ENCODE measurements around the gene P4HA2. TPM values are rescaled to one million over a fixed set of nuclear protein-coding genes. Genes with fewer than 3 reads are reported as not detected.
A peak's percentile ranks its signal among the peaks of the same experiment; 100 is the strongest.

The P4HA2 gene
- total and polyA plus RNA-seq, 2 of the 13 experiments (the other 11 are each of a cell fraction or from before 2014, with no cell fraction given) = 37.7 to 126 TPM

DNA sequence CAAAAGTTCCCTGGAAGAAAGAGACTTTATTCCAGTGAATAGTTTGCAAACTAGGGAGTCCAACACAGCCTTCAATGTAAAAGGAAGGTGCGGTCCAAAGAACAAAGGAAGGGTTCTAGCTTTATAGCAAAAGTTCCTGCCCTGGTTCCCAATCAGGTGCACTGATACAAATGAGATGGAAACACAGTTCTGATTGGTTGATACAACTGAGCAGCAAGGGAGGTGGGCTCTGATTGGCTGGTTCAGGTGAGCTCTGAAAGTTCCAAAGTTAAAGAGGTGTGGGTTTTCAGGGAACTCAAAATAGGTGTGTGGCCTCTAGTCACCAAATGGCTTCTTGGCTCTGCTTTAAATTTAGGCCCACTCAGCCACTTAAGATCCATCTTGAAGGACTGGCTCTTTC lies 43.1 kb downstream of the P4HA2 start:
- TF ChIP-seq ARHGAP35 (CRISPR knock-in tag; IDR thresholded peaks at IDR 0.05; ENCODE audit: borderline replicate concordance) (no peak), ZNF878 (CRISPR knock-in tag; IDR thresholded peaks at IDR 0.05) (no peak), TBL1XR1 (IDR thresholded peaks at IDR 0.05; ENCODE audit: borderline replicate concordance, low read length, partially characterized antibody) (no peak), ZSCAN29 (CRISPR knock-in tag; conservative IDR thresholded peaks at IDR 0.05) (no peak), PITX1 (CRISPR knock-in tag; IDR thresholded peaks at IDR 0.05) (no peak), DNMT1 (CRISPR knock-in tag; IDR thresholded peaks at IDR 0.05) (no peak), HIVEP1 (CRISPR knock-in tag; IDR thresholded peaks at IDR 0.05) (no peak), NFYC (CRISPR knock-in tag; IDR thresholded peaks at IDR 0.05) (peak; percentile 78), NFYB (CRISPR knock-in tag; IDR thresholded peaks at IDR 0.05) (peak; percentile 67)
- TF ChIP-seq, protein P1, sequence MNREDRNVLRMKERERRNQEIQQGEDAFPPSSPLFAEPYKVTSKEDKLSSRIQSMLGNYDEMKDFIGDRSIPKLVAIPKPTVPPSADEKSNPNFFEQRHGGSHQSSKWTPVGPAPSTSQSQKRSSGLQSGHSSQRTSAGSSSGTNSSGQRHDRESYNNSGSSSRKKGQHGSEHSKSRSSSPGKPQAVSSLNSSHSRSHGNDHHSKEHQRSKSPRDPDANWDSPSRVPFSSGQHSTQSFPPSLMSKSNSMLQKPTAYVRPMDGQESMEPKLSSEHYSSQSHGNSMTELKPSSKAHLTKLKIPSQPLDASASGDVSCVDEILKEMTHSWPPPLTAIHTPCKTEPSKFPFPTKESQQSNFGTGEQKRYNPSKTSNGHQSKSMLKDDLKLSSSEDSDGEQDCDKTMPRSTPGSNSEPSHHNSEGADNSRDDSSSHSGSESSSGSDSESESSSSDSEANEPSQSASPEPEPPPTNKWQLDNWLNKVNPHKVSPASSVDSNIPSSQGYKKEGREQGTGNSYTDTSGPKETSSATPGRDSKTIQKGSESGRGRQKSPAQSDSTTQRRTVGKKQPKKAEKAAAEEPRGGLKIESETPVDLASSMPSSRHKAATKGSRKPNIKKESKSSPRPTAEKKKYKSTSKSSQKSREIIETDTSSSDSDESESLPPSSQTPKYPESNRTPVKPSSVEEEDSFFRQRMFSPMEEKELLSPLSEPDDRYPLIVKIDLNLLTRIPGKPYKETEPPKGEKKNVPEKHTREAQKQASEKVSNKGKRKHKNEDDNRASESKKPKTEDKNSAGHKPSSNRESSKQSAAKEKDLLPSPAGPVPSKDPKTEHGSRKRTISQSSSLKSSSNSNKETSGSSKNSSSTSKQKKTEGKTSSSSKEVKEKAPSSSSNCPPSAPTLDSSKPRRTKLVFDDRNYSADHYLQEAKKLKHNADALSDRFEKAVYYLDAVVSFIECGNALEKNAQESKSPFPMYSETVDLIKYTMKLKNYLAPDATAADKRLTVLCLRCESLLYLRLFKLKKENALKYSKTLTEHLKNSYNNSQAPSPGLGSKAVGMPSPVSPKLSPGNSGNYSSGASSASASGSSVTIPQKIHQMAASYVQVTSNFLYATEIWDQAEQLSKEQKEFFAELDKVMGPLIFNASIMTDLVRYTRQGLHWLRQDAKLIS (CRISPR knock-in tag; IDR thresholded peaks at IDR 0.05) = no peak
- in situ Hi-C loops (cut with HindIII; ENCODE audit: extremely low pct_ligation_motif_present, low pct_unique_long_range_greater_than_20kb) (no loop called here), intact Hi-C loops (cut with micrococcal nuclease; ENCODE audit: unreplicated experiment) (no loop called here)
- Histone ChIP-seq H3K36me3 (replicated peaks in 1 of 2; ENCODE audit: control insufficient read depth in 1 of 2, insufficient read depth in 2 of 2, low read length in 2 of 2) (no peaks in the 10 kb centered on the region), H3K4me1 (ENCODE audit: insufficient read depth, low read length) (peaks cover 18% of the 10 kb centered on the region; the same call in 1 of the 2 replicates), H3K9me3 (ENCODE audit: low read length) (no peaks in the 10 kb centered on the region), H3K4me2 (ENCODE audit: low read depth, low read length) (no peak overlapping the region), H2AFZ (ENCODE audit: low read length) (no peak overlapping the region), H3K27me3 (ENCODE audit: control insufficient read depth in 1 of 2, insufficient read depth in 2 of 2, low read length in 2 of 2) (no peaks in the 10 kb centered on the region), H3K27ac (ENCODE audit: extremely low read length, insufficient read depth, low read length) (no peak overlapping the region), H3K79me2 (ENCODE audit: insufficient read depth, low read length) (no peaks in the 10 kb centered on the region), H4K20me1 (ENCODE audit: insufficient read depth, low read length) (no peaks in the 10 kb centered on the region), H3K9ac (ENCODE audit: insufficient read depth, low read depth, low read length) (no peak overlapping the region), H3K4me3 (replicated peaks in 1 of 3; ENCODE audit: insufficient read depth in 1 of 3, low read depth in 2 of 3, low read length in 3 of 3) (no peak overlapping the region)
- FAIRE-seq (no peak), ATAC-seq (no peak), DNase-seq (ENCODE audit: low spot score) (peak; percentile 9)
- ChIA-PET CTCF (ENCODE audit: low intra/inter-chr PET ratio, low total read pairs) (no interaction called here), POLR2A (no interaction called here)
- WGBS (ENCODE audit: low lambda C conversion rate) = 48% methylated on average over 1 of the region's 1 CpG
- no TSS peak for BruUV-seq (replicated peaks)
